HG02852 (cell line): ENCODE measurements around the gene THOC5.
"Not testable (repeated sequence)": the region's sequence is repeated elsewhere in the genome, so short reads cannot be mapped to it uniquely, and the experiment has no call there.

Source experiments
- ATAC-seq: cut with Tn5 transposase; IDR thresholded peaks from one replicate; pipeline ENCODE4 v1.9.1; 2021; ENCODE audit warnings: mild to moderate bottlenecking, moderate library complexity; ENCODE audit not compliant: unreplicated experiment

The THOC5 gene

GRCh38 chr22:29553351-29554224 lies at the start of gene THOC5:
Gene THOC5, minus strand, starts transcription at chr22:29553757. Its CDS starts 4,610 bp downstream, at chr22:29549147.
- peak; percentile 98 for ATAC-seq

DNA sequence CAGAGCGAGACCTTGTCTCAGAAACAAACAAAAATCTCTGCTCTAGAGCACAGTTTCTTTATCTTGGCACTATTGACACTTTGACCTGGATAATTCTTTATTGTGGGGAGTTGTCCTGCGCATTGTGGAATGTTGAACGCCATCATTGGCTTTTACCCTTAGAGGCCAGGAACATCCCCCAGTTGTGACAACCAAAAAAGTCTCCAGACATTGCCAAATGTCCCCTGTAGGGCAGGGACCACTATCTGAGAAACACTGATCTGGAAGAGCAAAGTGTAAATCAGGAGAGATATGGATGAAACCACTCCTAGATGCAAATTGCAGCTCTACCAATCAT lies 45.1 kb upstream of the THOC5 start:
- no peak for ATAC-seq

DNA sequence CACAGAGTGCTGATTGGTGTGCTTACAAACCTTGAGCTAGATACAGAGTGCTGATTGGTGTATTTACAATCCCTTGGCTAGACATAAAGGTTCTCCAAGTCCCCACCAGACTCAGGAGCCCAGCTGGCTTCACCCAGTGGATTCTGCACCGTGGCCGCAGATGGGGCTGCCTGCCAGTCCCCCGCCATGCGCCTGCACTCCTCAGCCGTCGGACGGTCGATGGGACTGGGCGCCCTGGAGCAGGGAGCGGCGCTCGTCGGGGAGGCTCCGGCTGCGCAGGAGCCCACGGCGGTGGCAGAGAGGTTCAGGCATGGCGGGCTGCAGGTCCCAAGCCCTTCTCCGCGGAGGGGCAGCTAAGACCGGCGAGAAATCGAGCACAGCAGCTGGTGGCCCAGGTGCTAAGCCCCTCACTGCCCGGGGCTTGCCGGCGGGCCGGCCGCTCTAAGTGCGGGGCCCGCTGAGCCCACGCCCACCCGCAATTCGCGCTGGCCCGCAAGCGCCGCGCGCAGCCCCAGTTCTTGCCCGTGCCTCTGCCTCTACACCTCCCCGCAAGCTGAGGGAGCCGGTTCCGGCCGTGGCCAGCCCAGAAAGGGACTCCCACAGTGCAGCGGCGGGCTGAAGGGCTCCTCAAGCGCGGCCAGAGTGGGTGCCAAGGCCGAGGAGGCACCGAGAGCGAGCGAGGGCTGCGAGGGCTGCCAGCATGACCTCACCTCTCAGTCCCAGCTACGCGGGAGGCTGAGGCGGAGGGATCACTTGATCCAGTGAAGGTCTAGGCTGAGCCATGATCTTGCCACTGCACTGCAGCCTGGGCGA lies 44.5 kb upstream of the THOC5 start:
- ATAC-seq: not testable (repeated sequence)

DNA sequence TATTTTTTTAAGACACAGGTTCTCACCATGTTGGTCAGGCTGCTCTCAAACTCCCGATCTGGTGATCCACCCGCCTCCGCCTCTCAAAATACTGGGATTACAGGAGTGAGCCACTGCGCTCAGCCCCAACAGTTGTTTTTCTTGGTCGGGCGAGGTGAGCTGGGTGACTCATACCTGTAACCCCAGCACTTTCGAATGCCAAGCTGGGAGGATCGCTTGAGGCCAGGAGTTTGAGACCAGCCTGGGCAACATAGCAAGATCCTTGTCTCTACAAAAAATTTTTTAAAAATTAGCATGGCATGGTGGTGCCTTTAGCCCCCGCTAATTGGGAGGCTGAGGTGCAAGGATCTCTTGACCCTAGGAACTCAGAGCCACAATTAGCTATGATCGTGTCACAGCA lies 42.9 kb upstream of the THOC5 start:
- no peak for ATAC-seq

GRCh38 chr22:29594447-29594846 lies 40.9 kb upstream of the THOC5 start:
- not testable (repeated sequence) for ATAC-seq

DNA sequence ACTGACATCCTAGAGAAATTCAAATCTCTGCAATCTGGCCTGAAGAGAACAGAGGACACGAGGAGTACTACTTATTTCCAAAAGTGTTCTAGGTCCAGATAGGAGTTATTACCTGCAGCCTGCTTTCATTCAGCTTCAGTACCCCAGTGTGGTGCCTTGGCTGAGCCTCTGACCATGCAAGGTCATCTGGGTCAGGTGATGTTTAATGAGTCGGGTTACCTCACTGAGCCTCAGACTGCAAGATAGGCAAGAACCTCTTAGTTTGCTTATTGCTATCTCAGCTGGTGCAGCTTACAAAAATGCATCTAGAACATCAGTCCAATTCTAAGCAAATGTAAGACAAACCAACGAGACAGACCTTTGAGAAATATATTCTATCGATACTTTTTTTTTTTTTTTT lies 40.4 kb upstream of the THOC5 start:
- ATAC-seq: no peak

GRCh38 chr22:29587938-29588699 lies 34.6 kb upstream of the THOC5 start:
- no peak for ATAC-seq

- not testable (repeated sequence) for ATAC-seq
Measured at GRCh38 chr22:29586193-29586705, 32.7 kb upstream of the THOC5 start.

DNA sequence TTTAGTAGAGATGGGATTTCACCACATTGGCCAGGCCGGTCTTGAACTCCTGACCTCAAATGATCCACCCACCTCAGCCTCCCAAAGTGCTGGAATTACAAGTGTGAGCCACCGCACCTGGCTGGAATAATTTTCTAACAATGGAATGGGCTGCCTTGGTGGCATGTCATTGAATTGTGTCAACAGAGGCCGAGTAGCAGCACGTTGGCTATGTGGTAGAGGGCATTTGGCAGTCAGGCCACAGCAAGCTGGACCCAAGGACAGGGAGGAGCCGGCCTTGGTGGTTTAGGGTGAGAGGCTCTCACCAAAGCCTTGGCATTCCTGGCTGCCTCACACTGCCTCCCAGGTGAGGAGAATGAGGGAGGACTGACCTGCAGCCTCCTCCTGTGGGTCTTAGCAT lies 31.4 kb upstream of the THOC5 start:
- no peak for ATAC-seq

- no peak for ATAC-seq
Measured at GRCh38 chr22:29581799-29582198, 28.2 kb upstream of the THOC5 start.

DNA sequence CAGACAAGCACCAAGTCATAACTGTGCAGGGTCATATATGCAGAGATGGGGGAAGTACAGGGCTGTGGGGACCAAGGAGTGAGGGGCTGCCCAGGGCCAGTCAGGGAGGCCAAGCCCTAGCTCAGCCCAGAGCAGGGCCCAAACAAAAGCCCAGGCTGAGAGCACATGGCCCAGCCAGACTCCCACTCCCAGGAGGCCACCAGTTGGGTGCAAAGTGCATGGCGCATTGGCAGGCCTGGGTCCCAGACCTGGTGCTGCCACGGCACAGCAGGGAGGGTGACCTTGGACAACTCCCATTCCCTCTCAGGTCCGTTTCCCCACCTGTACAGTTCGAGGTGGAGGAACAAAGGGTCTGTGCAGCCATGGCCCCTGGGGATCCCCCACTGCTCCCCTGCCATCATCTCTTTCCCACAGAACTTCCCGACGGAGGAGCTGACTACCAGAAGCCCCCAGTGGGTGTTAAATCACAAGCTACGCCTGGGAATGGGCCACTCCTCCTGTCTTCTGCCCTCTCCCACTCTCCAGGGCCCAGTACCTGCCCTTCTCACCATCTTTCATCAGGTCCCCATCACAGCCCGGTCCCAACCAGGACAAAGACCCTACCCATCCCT lies 26.7 kb upstream of the THOC5 start:
- ATAC-seq: no peak

DNA sequence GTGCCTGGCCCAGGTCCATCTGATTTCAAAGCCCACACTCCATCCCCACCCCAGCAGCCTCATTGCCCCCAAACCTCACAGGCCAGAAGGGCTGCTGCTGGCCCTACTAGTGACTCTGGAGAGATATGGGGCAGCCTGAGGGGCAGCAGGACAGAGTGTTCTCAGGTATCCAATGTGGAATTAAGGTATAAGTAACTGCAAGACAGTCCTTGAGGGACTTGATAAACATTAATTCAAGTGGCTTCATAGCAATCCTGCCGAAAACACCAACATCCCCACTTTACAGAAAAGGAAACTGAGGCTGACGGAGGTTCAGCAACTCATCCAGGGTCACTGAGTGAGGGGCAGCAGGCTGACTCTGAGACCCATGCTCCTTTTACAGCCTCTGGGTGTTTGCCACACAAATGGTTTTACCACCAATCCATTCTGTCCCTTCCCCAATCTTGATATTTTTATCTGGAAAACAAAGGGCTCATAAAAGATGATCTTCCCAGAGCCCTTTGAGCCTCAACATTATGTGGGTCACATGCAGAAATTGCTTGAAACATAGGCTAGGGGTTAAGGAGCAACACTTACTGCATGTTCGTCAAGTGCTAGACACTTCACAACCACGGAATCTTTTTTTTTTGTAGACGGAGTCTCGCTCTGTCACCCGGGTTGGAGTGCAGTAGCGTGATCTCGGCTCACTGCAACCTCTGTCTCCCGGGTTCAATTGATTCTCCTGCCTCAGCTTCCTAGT lies 25.1 kb upstream of the THOC5 start:
- ATAC-seq: no peak

- ATAC-seq: no peak
Measured at GRCh38 chr22:29574762-29575450, 21.3 kb upstream of the THOC5 start.

DNA sequence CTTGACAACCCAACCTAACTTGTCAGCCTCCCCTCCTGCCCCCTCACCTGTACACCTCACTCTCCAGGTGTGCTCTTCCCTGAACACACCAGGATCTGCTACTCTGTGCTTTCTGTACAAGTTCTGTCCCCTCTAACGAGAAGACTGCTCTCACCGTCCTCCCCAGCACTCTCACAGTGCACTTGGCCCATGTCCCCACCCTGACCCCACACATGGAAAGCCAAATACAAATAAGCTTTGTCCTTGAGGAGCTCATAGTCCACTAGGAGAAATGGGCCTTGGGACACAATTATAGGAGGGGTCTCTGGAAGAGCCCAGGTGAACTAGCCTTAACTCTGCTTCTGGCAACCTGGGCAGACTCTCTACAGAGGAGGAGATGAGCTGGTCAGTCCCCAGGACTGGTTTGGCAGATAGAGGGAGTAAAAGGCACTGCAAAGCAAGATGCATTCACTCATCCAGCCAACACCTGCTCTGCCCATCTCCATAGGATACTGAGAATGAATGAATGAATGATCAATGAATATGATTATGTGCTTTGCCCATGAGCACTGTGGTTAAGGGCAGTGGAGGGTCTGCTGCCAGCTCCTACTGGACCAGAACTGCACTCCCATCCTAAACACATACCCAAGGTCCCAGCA lies 17.5 kb upstream of the THOC5 start:
- ATAC-seq: no peak

DNA sequence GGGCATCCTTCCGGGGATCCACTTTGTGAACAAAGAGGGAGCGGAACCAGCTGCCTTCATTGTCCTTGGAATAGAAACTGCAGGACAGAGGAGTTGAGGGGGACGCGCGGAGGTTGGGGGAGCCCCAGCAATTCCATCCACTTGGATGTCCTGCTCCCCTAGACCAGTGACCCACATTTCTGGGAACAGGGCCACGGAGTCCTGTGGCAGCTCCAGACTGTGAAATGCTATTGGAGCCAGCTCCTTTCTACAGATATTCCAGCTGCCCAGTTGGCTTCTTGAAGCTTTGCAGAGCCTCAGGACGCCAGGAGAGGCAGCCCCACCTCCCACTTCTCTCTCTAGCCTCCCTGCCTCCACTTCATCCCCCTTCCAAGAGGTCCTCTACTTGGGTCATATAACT lies 16.9 kb upstream of the THOC5 start:
- no peak for ATAC-seq

DNA sequence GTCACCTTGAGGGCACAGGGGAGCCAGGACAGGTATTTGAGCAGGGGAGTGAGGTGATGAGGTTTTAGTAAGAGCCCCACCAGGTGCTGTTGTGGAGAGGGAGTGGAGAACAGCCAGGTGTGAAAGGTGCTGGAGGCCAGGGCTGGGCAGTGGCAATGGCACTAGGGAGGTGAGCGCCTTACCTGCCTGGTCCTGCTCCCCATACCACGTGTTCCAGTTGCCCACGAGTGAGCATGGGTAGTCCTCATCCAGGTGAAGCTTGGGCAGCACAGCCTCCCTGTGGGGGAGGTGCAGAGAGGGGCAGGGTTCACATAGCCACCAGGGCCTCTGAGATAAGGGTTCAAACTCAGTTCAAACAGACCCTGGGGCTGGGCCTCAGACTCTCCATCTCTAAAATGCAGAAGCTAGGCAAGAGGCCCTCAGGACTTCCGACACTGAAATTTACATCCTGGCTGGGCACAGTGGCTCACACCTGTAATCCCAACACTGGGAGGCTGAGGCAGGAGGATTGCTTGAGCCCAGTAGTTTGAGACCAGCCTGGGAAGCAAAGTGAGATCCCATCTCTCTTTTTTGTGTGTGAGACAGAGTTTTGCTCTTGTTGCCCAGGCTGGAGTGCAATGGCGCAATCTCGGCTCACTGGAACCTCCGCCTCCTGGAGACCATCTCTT lies 15.6 kb upstream of the THOC5 start:
- ATAC-seq: no peak

GRCh38 chr22:29567338-29567737 lies 13.8 kb upstream of the THOC5 start:
- ATAC-seq: no peak

DNA sequence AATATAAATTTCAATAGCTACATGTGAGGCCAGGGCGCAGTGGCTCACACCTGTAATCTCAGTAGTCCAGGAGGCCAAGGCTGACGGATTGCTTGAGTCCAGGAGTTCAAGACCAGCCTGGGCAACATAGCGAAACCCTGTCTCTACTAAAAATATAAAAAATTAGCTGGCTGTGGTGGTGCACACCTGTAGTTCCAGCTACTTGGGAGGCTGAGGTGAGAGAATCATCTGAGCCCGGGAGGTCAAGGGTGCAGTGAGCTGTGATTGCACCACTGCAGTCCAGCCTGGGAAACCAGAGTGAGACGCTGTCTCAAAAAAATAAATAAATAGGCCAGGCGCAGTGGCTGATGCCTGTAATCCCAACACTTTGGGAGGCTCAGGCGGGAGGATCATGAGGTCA lies 13.0 kb upstream of the THOC5 start:
- not testable (repeated sequence) for ATAC-seq
